Astrocyte (in vitro differentiated cells and primary cell): ENCODE results near the gene LIPC.

ENCODE experiments used
- EZH2 ChIP-seq: IDR thresholded peaks from 2 replicates; pipeline ENCODE4 v1.6.1; 2012; ENCODE audit warnings: mild to moderate bottlenecking, low read length, inconsistent platforms; ENCODE audit not compliant: insufficient read depth
- TF ChIP-seq, protein P1 (sequence below): IDR thresholded peaks from 2 replicates; pipeline ENCODE4 v1.5.1; 2011; ENCODE audit warnings: low read depth, mild to moderate bottlenecking, inconsistent platforms, low read length, moderate library complexity; ENCODE audit not compliant: insufficient read depth

DNA sequence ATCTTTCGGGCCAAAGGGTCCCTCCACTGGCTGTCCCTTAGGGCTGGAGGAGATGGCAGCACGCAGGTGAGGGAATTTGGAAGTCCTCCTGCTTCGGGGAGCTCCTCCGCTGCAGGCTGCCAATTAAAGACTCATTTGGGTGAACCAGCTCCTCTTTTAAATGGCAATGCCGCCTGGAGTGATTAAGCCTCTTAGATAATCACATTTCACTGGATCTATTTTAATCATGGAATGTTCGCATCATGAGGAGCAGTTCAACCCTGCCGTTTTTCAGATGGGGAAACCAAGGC lies 117.9 kb downstream of the LIPC start:
- TF ChIP-seq, protein P1, sequence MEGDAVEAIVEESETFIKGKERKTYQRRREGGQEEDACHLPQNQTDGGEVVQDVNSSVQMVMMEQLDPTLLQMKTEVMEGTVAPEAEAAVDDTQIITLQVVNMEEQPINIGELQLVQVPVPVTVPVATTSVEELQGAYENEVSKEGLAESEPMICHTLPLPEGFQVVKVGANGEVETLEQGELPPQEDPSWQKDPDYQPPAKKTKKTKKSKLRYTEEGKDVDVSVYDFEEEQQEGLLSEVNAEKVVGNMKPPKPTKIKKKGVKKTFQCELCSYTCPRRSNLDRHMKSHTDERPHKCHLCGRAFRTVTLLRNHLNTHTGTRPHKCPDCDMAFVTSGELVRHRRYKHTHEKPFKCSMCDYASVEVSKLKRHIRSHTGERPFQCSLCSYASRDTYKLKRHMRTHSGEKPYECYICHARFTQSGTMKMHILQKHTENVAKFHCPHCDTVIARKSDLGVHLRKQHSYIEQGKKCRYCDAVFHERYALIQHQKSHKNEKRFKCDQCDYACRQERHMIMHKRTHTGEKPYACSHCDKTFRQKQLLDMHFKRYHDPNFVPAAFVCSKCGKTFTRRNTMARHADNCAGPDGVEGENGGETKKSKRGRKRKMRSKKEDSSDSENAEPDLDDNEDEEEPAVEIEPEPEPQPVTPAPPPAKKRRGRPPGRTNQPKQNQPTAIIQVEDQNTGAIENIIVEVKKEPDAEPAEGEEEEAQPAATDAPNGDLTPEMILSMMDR, result no peak
- TF ChIP-seq EZH2, result no peak
